Stimulated activated CD4-positive, alpha-beta T cell treated with anti-CD3 and anti-CD28 coated beads, Interleukin-12 subunit alpha, Interleukin-12 subunit beta, amount 100 ng/mL, for 24 hours (primary cell): Measurements from ENCODE around the gene STEAP1.
A peak's percentile ranks its signal among the peaks of the same experiment; 100 is the strongest.
"Not testable (repeated sequence)": the region's sequence is repeated elsewhere in the genome, so short reads cannot be mapped to it uniquely, and the experiment has no call there.

Source experiments
- DNase-seq, 2 experiments: peaks; one replicate each; pipeline ENCODE4 v3.0.0-alpha.2; 2020; ENCODE audit warnings: low read depth in 2 of 2

STEAP1 gene

DNA sequence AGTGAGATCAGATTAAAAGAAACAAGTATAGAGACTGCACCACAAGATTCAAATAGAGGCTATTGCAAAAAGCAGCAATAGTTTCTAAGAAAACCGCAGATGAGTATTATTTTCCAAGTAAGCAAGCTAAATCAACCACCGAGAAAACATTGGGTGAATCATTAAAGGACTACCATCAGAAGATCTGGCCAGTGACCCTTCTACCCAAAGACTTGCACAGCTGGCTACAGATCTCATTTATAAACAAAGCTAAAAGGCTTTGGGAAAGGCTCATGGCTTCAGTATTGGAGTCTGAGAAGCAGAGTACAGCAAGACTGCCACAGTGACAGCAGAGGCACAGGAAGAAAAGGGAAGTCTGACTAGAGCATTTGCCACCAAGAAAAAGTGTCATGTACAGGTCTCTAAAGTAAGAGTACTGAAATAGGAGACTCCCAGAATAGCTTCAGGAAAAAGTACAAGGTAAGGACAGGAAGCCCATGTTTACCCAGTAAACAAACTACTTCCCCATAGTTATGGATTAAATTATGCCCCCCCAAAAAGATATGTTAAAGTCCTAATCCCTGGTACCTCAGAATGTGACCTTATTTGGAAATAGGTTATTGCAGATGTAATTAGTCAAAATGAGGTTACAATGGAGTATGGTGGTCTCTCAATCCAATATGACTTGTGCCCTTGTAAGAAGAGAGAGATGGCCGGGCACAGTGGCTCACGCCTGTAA is 19.0 kb downstream of the STEAP1 start:
- DNase-seq: no peak

- DNase-seq: no peak
Measured at GRCh38 chr7:90175667-90176066, 21.4 kb downstream of the STEAP1 start.

- DNase-seq: no peak
Measured at GRCh38 chr7:90176195-90176594, 21.9 kb downstream of the STEAP1 start.

DNA sequence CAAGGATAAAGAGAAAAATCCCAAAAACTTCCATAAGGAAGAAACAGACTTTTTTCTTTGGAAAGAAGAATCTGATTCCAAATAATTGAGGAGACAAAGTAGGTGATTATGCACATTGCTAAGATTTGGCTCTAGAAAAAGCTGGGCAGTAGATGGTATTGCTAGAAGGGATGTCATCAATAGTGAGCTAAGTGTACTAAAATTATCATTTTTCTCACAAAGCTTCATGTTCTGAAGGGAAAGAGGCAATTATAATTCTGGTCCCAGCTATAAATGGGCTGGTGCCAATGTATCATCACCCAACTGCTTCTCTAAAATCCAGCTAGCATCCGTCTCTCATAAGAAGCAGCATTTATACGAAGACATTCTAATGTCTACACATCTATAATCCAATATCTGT is 23.9 kb downstream of the STEAP1 start:
- no peak for DNase-seq

GRCh38 chr7:90178679-90179278 is 24.5 kb downstream of the STEAP1 start:
- DNase-seq: peak in 1 of 2 experiments; percentile 6

GRCh38 chr7:90180011-90180585 is 25.8 kb downstream of the STEAP1 start:
- DNase-seq: no peak

DNA sequence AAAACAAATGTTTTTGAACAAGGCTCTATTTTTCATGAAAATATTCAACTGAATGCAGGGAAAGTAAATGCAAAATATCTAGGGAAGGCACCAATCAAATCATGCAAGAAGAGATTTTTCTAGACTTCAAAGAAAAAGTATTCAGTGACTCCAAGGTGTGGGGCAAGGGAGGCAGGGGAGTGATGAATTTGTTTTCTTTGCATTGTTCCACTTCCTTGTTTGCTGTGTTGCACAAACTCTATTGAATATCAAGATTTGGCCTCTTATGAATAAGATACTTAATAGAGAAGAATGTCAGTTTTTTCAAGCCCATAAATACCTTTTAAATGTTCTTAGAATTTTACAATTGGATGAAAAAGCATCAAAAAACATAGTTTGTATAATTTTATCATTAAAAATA is 26.4 kb downstream of the STEAP1 start:
- no peak for DNase-seq

- DNase-seq: no peak
Measured at GRCh38 chr7:90181485-90181884, 27.2 kb downstream of the STEAP1 start.

GRCh38 chr7:90186290-90186689 is 32.0 kb downstream of the STEAP1 start:
- not testable (repeated sequence) for DNase-seq

- DNase-seq: no peak
Measured at GRCh38 chr7:90187507-90188050, 33.3 kb downstream of the STEAP1 start.

GRCh38 chr7:90188281-90188680 is 34.0 kb downstream of the STEAP1 start:
- DNase-seq: no peak

DNA sequence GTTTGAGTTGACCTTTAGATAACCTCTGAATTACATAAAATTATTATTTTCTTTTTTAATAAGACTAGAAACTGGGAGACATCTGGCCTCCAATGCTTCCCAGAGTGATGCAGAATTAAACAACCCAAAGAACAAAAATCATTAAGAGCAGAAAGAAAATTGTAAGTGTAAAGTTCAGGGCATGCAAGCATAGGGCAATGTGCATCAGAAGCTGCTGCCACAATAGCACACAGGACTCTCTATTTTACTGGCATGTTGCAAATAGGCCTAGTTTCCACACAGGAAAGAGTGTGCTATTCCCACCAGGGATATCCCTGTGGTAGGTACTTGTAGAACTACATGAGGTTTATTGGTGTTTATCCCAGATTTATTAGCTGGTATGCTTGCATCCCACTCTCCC is 36.7 kb downstream of the STEAP1 start:
- no peak for DNase-seq

DNA sequence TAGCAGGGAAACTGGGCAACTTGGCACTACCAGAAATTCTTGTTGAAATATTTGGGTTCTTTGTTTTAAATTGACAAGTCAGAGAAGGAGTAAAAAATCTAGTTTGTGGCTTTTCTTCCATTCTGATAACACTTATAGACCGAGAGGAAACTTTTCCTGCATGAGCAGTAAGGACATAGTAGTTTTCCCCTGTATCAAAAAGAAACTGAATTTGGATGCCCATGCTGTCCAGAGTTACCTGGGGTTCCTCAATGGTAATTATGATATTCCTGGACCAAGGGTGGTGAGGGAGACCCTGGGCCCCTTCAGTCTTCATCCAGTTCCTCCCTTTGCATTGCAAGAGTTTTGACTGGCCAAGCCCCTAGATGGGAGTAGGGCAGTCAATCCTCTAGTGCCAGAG is 37.4 kb downstream of the STEAP1 start:
- no peak for DNase-seq

GRCh38 chr7:90192876-90193750 is 38.8 kb downstream of the STEAP1 start:
- no peak for DNase-seq

- no peak for DNase-seq
Measured at GRCh38 chr7:90194911-90195809, 40.9 kb downstream of the STEAP1 start.

DNA sequence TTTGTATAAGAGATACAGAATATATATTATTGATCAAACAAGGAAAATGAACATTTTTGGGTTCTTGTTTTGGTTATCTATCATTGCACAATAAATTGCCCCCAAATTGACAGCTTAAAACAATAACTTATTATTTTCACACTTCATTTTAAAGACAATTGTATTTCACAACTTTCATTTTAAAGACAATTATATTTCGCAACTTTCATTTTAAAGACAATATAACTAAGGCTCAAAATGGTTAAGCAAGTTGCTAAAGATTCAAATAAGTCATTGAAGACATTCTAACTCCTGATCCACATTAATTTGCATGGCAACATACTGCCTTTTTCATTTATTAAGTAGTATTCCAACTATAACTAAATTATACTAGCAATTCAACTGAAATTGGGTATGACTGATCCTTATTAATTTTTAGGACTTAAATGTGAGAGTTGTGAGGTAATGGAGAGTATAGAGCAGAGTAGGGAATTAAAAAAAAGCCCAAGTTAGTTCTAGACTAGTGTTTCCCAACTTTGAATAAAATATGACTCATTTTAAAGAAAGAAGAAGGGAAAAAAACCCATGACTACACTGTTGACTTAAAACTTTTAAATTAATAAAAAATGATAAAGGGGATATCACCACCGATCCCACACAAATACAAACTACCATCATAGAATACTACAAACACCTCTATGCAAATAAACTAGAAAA is 47.4 kb downstream of the STEAP1 start:
- no peak for DNase-seq

- DNase-seq: no peak
Measured at GRCh38 chr7:90207956-90208355, 53.7 kb downstream of the STEAP1 start.

- no peak for DNase-seq
Measured at GRCh38 chr7:90209776-90210175, 55.5 kb downstream of the STEAP1 start.

GRCh38 chr7:90210475-90210874 is 56.2 kb downstream of the STEAP1 start:
- no peak for DNase-seq

DNA sequence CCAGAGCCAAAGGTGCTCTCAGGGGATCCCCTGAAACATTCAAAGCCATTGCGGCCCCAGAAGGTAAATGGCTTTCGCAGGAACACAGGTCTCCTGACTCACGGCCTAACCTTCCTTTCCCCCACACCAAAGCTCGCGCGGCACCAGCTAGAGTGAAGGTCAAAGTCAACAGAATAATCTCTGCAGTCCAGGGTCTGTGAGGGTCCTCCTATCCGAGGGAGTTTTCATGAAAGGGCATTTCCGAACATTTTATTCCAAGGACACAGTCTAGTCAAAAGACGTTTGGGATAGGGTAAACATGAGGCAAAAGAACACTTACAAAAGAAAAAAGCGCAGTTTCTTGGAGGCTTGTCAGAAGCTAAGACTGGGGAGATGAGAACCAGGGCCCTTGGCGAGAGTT is 56.7 kb downstream of the STEAP1 start:
- no peak for DNase-seq
